IMR-90 (cell line): ENCODE results near the gene SNX27. TPM values are rescaled to one million over a fixed set of nuclear protein-coding genes. Genes with fewer than 3 reads are reported as not detected.

Experiments
- ATAC-seq: fragments of 200-7000 bp; cut with Tn5 transposase; 2 replicates; pipeline ENCODE4 v1.9.1; 2020; ENCODE audit warnings: low read depth, mild to moderate bottlenecking, moderate library complexity
- BruUV-seq: library from RNA; stranded (reverse); fragments of 400-500 nt; replicated peaks from 2 replicates; lab custom pipeline; 2021; lab: Mats Ljungman, UMichigan
- CTCF ChIA-PET: fragments of 300-600 bp; formaldehyde crosslinking; extraction: SDS; loops from one replicate; lab custom pipeline; 2021; ENCODE audit warnings: antibody characterized with exemption; lab: Yijun Ruan, JAX
- POLR2A ChIA-PET: fragments of 300-600 bp; sonication (Branson Sonifier 250); formaldehyde crosslinking; loops from one replicate; lab custom pipeline; 2022; ENCODE audit warnings: antibody characterized with exemption; ENCODE audit not compliant: unreplicated experiment; lab: Charles Lee
- DNase-seq: peaks from one replicate; pipeline ENCODE4 v3.0.0; 2013
- H2AFZ ChIP-seq: replicated peaks from 2 replicates; pipeline ENCODE3; 2013; ENCODE audit warnings: low read length, mild to moderate bottlenecking; ENCODE audit not compliant: poor library complexity
- H2AK5ac ChIP-seq: 2 replicates; pipeline ENCODE4 v1.6.1; 2013; ENCODE audit warnings: low read depth, low read length, inconsistent platforms
- H2AK9ac ChIP-seq: replicated peaks from 2 replicates; pipeline ENCODE3; 2013; ENCODE audit warnings: mild to moderate bottlenecking, low read depth, low read length, moderate library complexity; ENCODE audit not compliant: poor library complexity
- H2BK120ac ChIP-seq: 2 replicates; pipeline ENCODE4 v1.6.1; 2013; ENCODE audit warnings: low read depth, low read length, inconsistent platforms
- H2BK15ac ChIP-seq: 3 replicates; pipeline ENCODE4 v1.6.1; 2013; ENCODE audit warnings: low read depth, low read length, inconsistent platforms
- H2BK20ac ChIP-seq: 2 replicates; pipeline ENCODE4 v1.6.1; 2013; ENCODE audit warnings: low read depth, mild to moderate bottlenecking, inconsistent platforms, low read length, moderate library complexity
- H2BK5ac ChIP-seq: 2 replicates; pipeline ENCODE4 v1.6.1; 2013; ENCODE audit warnings: mild to moderate bottlenecking, low read depth, low read length, inconsistent platforms; ENCODE audit not compliant: poor library complexity, severe bottlenecking
- H3K14ac ChIP-seq: replicated peaks from 2 replicates; pipeline ENCODE4 v1.6.1; 2013; ENCODE audit warnings: low read depth, low read length, inconsistent platforms
- H3K18ac ChIP-seq: 2 replicates; pipeline ENCODE4 v1.6.1; 2013; ENCODE audit warnings: low read depth, low read length, control low read depth
- H3K23ac ChIP-seq: 2 replicates; pipeline ENCODE4 v1.6.1; 2013; ENCODE audit warnings: low read depth, low read length, inconsistent platforms
- H3K27ac ChIP-seq: 2 replicates; pipeline ENCODE4 v1.5.1; 2013; ENCODE audit warnings: mild to moderate bottlenecking, control low read depth, low read length; ENCODE audit not compliant: insufficient read depth
- H3K27me3 ChIP-seq: 2 replicates; pipeline ENCODE4 v1.6.1; 2013; ENCODE audit warnings: low read length; ENCODE audit not compliant: control insufficient read depth, insufficient read depth
- H3K36me3 ChIP-seq: 2 replicates; pipeline ENCODE4 v1.6.1; 2013; ENCODE audit warnings: low read length, mixed read lengths; ENCODE audit not compliant: control insufficient read depth, insufficient read depth
- H3K4ac ChIP-seq: 2 replicates; pipeline ENCODE4 v1.6.1; 2013; ENCODE audit warnings: low read depth, low read length, inconsistent platforms
- H3K4me1 ChIP-seq: 2 replicates; pipeline ENCODE4 v1.6.1; 2013; ENCODE audit warnings: low read length, mixed read lengths; ENCODE audit not compliant: control insufficient read depth, insufficient read depth
- H3K4me2 ChIP-seq: 2 replicates; pipeline ENCODE4 v1.6.1; 2013; ENCODE audit warnings: low read depth, mild to moderate bottlenecking, control low read depth, low read length, moderate library complexity
- H3K4me3 ChIP-seq: 2 replicates; pipeline ENCODE4 v1.5.1; 2013; ENCODE audit warnings: low read depth, mild to moderate bottlenecking, control low read depth, low read length, moderate library complexity; ENCODE audit not compliant: insufficient read depth
- H3K56ac ChIP-seq: 2 replicates; pipeline ENCODE4 v1.6.1; 2013; ENCODE audit warnings: low read length, inconsistent platforms; ENCODE audit not compliant: insufficient read depth; ENCODE audit errors: extremely low read depth
- H3K79me1 ChIP-seq, 2 experiments: 2 replicates each; pipeline ENCODE4 v1.6.1; 2013; ENCODE audit warnings: low read length in 2 of 2, inconsistent platforms in 1 of 2, low read depth in 1 of 2
- H3K9ac ChIP-seq: 2 replicates; pipeline ENCODE4 v1.6.1; 2013; ENCODE audit warnings: low read depth, low read length, control low read depth
- H3K9me1 ChIP-seq: 2 replicates; pipeline ENCODE4 v1.6.1; 2013; ENCODE audit warnings: low read length, inconsistent platforms; ENCODE audit not compliant: insufficient read depth
- H3K9me3 ChIP-seq: 2 replicates; pipeline ENCODE4 v1.6.1; 2013; ENCODE audit warnings: low read length; ENCODE audit not compliant: control insufficient read depth, insufficient read depth
- H4K20me1 ChIP-seq: 2 replicates; pipeline ENCODE4 v1.6.1; 2013; ENCODE audit warnings: low read length, inconsistent platforms; ENCODE audit not compliant: insufficient read depth
- H4K5ac ChIP-seq: 2 replicates; pipeline ENCODE4 v1.6.1; 2013; ENCODE audit warnings: mild to moderate bottlenecking, low read depth, low read length, control low read depth
- H4K8ac ChIP-seq, 2 experiments: 2 replicates each; pipeline ENCODE4 v1.6.1; 2013; ENCODE audit warnings: low read depth in 2 of 2, low read length in 2 of 2, control low read depth in 1 of 2, inconsistent platforms in 1 of 2
- H4K91ac ChIP-seq: 2 replicates; pipeline ENCODE4 v1.6.1; 2013; ENCODE audit warnings: low read depth, low read length, inconsistent platforms; ENCODE audit not compliant: insufficient read depth
- RFX5 ChIP-seq: IDR thresholded peaks from 2 replicates; pipeline ENCODE4 v1.8.0; 2012; ENCODE audit warnings: low read depth, mild to moderate bottlenecking, low read length, moderate library complexity
- WGBS, 2 experiments: methylation state at CpG; one replicate each; pipeline versions ENCODE4 v1.1.5 to v1.1.7; 2013; ENCODE audit warnings: missing lambda C conversion rate in 2 of 2; ENCODE audit not compliant: insufficient read length in 1 of 2; ENCODE audit errors: extremely low coverage in 2 of 2; 5-methylcytosine and 5-hydroxymethylcytosine counted together
- dilution Hi-C: fragments of 300-500 bp; cut with HindIII; formaldehyde crosslinking; loops from one replicate; pipeline ENCODE4 v1.14.3; 2018; ENCODE audit warnings: low sequenced_read_pairs; ENCODE audit not compliant: unreplicated experiment
- in situ Hi-C: fragments of 300-500 bp; cut with MboI; formaldehyde crosslinking; loops from 3 replicates; pipeline ENCODE4 v1.14.3; 2019; ENCODE audit warnings: low sequenced_read_pairs, inconsistent platforms, mixed read lengths
- intact Hi-C: fragments of 100-400 bp; cut with micrococcal nuclease; formaldehyde crosslinking; loops from 2 replicates; pipeline ENCODE4 v1.10.0; 2022
- polyA plus RNA-seq, 3 experiments: library from polyadenylated mRNA; depleted of rRNA; stranded (reverse); fragments of >200 nt; gene quantifications; 2 replicates each; pipeline ENCODE4 v1.2.3, GENCODE V29; 2012; ENCODE audit warnings: low replicate concordance in 1 of 3
- total RNA-seq: library from RNA; depleted of rRNA; stranded (reverse); fragments of >200 nt; gene quantifications from 2 replicates; pipeline ENCODE4 v1.2.3, GENCODE V29; 2012
- TF ChIP-seq, protein P1 (sequence below): fragments of 150-350 bp; IDR thresholded peaks from 2 replicates; pipeline ENCODE4 v1.6.1; 2017; ENCODE audit warnings: mild to moderate bottlenecking, antibody characterized with exemption, low read length, low read depth

Gene SNX27
- total and polyA plus RNA-seq, 2 of the 4 experiments (the other 2 are of a cell fraction) = 12.3 to 25.6 TPM

DNA sequence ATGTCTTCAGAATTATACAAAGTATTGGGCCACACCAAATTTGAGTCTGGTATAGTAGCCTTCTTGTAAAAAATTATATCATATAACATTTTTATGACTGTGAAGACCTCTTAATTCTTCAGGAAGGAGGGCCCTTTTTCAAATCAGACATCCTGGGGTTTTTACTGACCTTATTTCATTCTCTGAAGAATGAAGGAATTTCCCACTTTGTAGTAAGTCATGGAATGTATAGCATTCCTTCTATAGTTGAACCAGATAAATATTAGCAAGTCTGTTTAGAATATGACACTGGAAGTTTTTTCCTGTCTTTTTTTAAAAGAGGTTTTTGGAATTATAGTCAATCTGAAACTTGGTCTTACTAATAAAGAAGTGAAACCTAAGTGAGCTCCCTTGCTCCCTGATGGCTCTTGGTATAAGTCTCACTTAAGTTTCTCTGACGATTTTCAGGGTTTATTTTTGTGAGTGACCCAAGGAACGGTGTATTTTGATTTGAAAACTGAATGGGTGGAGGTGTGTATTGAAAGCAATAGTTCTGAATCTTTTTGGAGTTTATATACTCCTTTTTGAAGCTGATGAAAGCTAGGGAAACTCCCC, 23.7 kb downstream of the SNX27 start:
- no peak overlapping the region for H2AK5ac ChIP-seq
- peaks cover 25 to 47% of the 10 kb centered on the region in 2 experiments for H3K79me1 ChIP-seq
- TF ChIP-seq, protein P1, sequence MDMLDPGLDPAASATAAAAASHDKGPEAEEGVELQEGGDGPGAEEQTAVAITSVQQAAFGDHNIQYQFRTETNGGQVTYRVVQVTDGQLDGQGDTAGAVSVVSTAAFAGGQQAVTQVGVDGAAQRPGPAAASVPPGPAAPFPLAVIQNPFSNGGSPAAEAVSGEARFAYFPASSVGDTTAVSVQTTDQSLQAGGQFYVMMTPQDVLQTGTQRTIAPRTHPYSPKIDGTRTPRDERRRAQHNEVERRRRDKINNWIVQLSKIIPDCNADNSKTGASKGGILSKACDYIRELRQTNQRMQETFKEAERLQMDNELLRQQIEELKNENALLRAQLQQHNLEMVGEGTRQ = no peak
- no peak for TF ChIP-seq RFX5
- in situ Hi-C loops (no loop called here), dilution Hi-C loops (no loop called here), intact Hi-C loops (no loop called here)
- peak overlapping the region; percentile 16; the same call in 1 of the 2 replicates for H3K18ac ChIP-seq
- peak; percentile 30 for DNase-seq
- peak overlapping the region; percentile 37; the same call in 1 of the 2 replicates for H3K27ac ChIP-seq
- no peak overlapping the region; the same call in 1 of the 2 replicates for H3K56ac ChIP-seq
- H2BK120ac ChIP-seq = peak overlapping the region; percentile 68; the same call in 1 of the 2 replicates
- ATAC-seq = peak; percentile 57
- CTCF ChIA-PET = no interaction called here
- peak overlapping the region; percentile 30; the same call in 1 of the 2 replicates for H3K9ac ChIP-seq
- peak overlapping the region; percentile 23; the same call in 1 of the 2 replicates for H3K23ac ChIP-seq
- H3K9me3 ChIP-seq = no peaks in the 10 kb centered on the region
- no peaks in the 10 kb centered on the region for H3K27me3 ChIP-seq
- no peak overlapping the region for H4K5ac ChIP-seq
- no TSS peak for BruUV-seq
- WGBS, 2 experiments = no CpG with 5 or more reads among the region's 2 CpGs
- H2AK9ac ChIP-seq = no peak overlapping the region
- peaks cover 9% of the 10 kb centered on the region for H3K9me1 ChIP-seq
- peak overlapping the region; percentile 69; the same call in 1 of the 2 replicates for H3K4me2 ChIP-seq
- H2AFZ ChIP-seq = no peak overlapping the region
- 0 out of 2 replicates have a peak overlapping the region, but pooled peaks have one; percentile 39 for H4K91ac ChIP-seq
- no peak overlapping the region for H2BK15ac ChIP-seq
- no peaks in the 10 kb centered on the region; the same call in 1 of the 2 replicates for H4K20me1 ChIP-seq
- H4K8ac ChIP-seq = peak overlapping the region in 1 of 2 experiments; percentile 50; a peak in 2 of 4 replicates
- POLR2A ChIA-PET = no interaction called here
- H3K4me3 ChIP-seq = no peak overlapping the region
- no peak overlapping the region; the same call in 1 of the 2 replicates for H3K14ac ChIP-seq
- peak overlapping the region; percentile 33; the same call in 1 of the 2 replicates for H3K4ac ChIP-seq
- peak overlapping the region; percentile 49 for H2BK5ac ChIP-seq
- H3K36me3 ChIP-seq = no peaks in the 10 kb centered on the region
- peaks cover 11% of the 10 kb centered on the region for H3K4me1 ChIP-seq
- 0 out of 2 replicates have a peak overlapping the region, but pooled peaks have one; percentile 16 for H2BK20ac ChIP-seq
